ENCODE results near the gene REX1BD. TPM values are rescaled to one million over a fixed set of nuclear protein-coding genes. Genes with fewer than 3 reads are reported as not detected.
"Not testable (repeated sequence)": the region's sequence is repeated elsewhere in the genome, so short reads cannot be mapped to it uniquely, and the experiment has no call there.

The REX1BD gene
- total RNA-seq, result 56.9 TPM
- polyA plus RNA-seq (ENCODE audit: insufficient read depth, low read depth, low replicate concordance), result 104 TPM
- long read RNA-seq, donor 1, transcript REX1BD-205 (4 exons, 1,081 nt), result minor isoform, 11 of 60 reads
- long read RNA-seq, donor 1, transcript REX1BD-201 (5 exons, 839 nt), result major isoform, 18 of 60 reads
- long read RNA-seq, donor 1, transcript REX1BD-203 (1 exons, 2,465 nt), result minor isoform, 7 of 60 reads
- long read RNA-seq, donor 1, transcript REX1BD-202 (5 exons, 702 nt), result minor isoform, 11 of 60 reads
- long read RNA-seq, donor 1, partial matches to known transcripts, result 12 of 60 reads
- long read RNA-seq, donor 1, other reads (novel, unspliced or antisense), result 0 of 60 reads
- long read RNA-seq, donor 2, transcript REX1BD-205 (4 exons, 1,081 nt), result minor isoform, 10 of 61 reads
- long read RNA-seq, donor 2, transcript REX1BD-203 (1 exons, 2,465 nt), result minor isoform, 9 of 61 reads
- long read RNA-seq, donor 2, transcript REX1BD-201 (5 exons, 839 nt), result major isoform, 16 of 61 reads
- long read RNA-seq, donor 2, transcript REX1BD-202 (5 exons, 702 nt), result minor isoform, 12 of 61 reads
- long read RNA-seq, donor 2, partial matches to known transcripts, result 12 of 61 reads
- long read RNA-seq, donor 2, other reads (novel, unspliced or antisense), result 0 of 61 reads
- long read RNA-seq, donor 3, transcript REX1BD-202 (5 exons, 702 nt), result minor isoform, 8 of 71 reads
- long read RNA-seq, donor 3, transcript REX1BD-205 (4 exons, 1,081 nt), result minor isoform, 6 of 71 reads
- long read RNA-seq, donor 3, transcript REX1BD-201 (5 exons, 839 nt), result major isoform, 21 of 71 reads
- long read RNA-seq, donor 3, transcript REX1BD-203 (1 exons, 2,465 nt), result minor isoform, 12 of 71 reads
- long read RNA-seq, donor 3, partial matches to known transcripts, result 22 of 71 reads
- long read RNA-seq, donor 3, other reads (novel, unspliced or antisense), result 0 of 71 reads
- long read RNA-seq, donor 4, transcript REX1BD-202 (5 exons, 702 nt), result minor isoform, 6 of 34 reads
- long read RNA-seq, donor 4, transcript REX1BD-203 (1 exons, 2,465 nt), result minor isoform, 5 of 34 reads
- long read RNA-seq, donor 4, transcript REX1BD-201 (5 exons, 839 nt), result major isoform, 13 of 34 reads
- long read RNA-seq, donor 4, partial matches to known transcripts, result 7 of 34 reads
- long read RNA-seq, donor 4, other reads (novel, unspliced or antisense), result 0 of 34 reads
- long read RNA-seq, donor 5, result 0 reads
- long read RNA-seq, donor 6, transcript REX1BD-203 (1 exons, 2,465 nt), result minor isoform, 5 of 43 reads
- long read RNA-seq, donor 6, transcript REX1BD-201 (5 exons, 839 nt), result major isoform, 30 of 43 reads
- long read RNA-seq, donor 6, transcript REX1BD-202 (5 exons, 702 nt), result minor isoform, 8 of 43 reads
- long read RNA-seq, donor 6, partial matches to known transcripts, result 0 of 43 reads
- long read RNA-seq, donor 6, other reads (novel, unspliced or antisense), result 0 of 43 reads
- long read RNA-seq, donor 7, transcript REX1BD-205 (4 exons, 1,081 nt), result minor isoform, 14 of 102 reads
- long read RNA-seq, donor 7, transcript REX1BD-202 (5 exons, 702 nt), result minor isoform, 7 of 102 reads
- long read RNA-seq, donor 7, transcript REX1BD-201 (5 exons, 839 nt), result minor isoform, 11 of 102 reads
- long read RNA-seq, donor 7, transcript REX1BD-203 (1 exons, 2,465 nt), result major isoform, 24 of 102 reads
- long read RNA-seq, donor 7, partial matches to known transcripts, result 45 of 102 reads
- long read RNA-seq, donor 7, other reads (novel, unspliced or antisense), result 1 of 102 reads
- long read RNA-seq, donor 8, transcript REX1BD-202 (5 exons, 702 nt), result minor isoform, 10 of 71 reads
- long read RNA-seq, donor 8, transcript REX1BD-205 (4 exons, 1,081 nt), result minor isoform, 5 of 71 reads
- long read RNA-seq, donor 8, transcript REX1BD-203 (1 exons, 2,465 nt), result minor isoform, 5 of 71 reads
- long read RNA-seq, donor 8, transcript REX1BD-201 (5 exons, 839 nt), result major isoform, 27 of 71 reads
- long read RNA-seq, donor 8, partial matches to known transcripts, result 24 of 71 reads
- long read RNA-seq, donor 8, other reads (novel, unspliced or antisense), result 0 of 71 reads
- long read RNA-seq, donor 9, transcript REX1BD-203 (1 exons, 2,465 nt), result minor isoform, 5 of 33 reads
- long read RNA-seq, donor 9, transcript REX1BD-201 (5 exons, 839 nt), result major isoform, 12 of 33 reads
- long read RNA-seq, donor 9, transcript REX1BD-202 (5 exons, 702 nt), result minor isoform, 5 of 33 reads
- long read RNA-seq, donor 9, partial matches to known transcripts, result 8 of 33 reads
- long read RNA-seq, donor 9, other reads (novel, unspliced or antisense), result 0 of 33 reads
- long read RNA-seq, donor 10, transcript REX1BD-203 (1 exons, 2,465 nt), result minor isoform, 11 of 65 reads
- long read RNA-seq, donor 10, transcript REX1BD-205 (4 exons, 1,081 nt), result minor isoform, 8 of 65 reads
- long read RNA-seq, donor 10, transcript REX1BD-201 (5 exons, 839 nt), result major isoform, 17 of 65 reads
- long read RNA-seq, donor 10, partial matches to known transcripts, result 25 of 65 reads
- long read RNA-seq, donor 10, other reads (novel, unspliced or antisense), result 0 of 65 reads

- TF ChIP-seq CTCF (IDR thresholded peaks at IDR 0.05; ENCODE audit: borderline replicate concordance, extremely low read depth, insufficient read depth), result peak; percentile 74
- FAIRE-seq (no peak), DNase-seq (peak; percentile 89 to 95 (median 91))
- H3K9me3 ChIP-seq (ENCODE audit: control insufficient read depth in 2 of 3, insufficient read depth in 1 of 3, low read length in 3 of 3), result no peaks in the 10 kb centered on the region
- peaks cover 0 to 16% (median 0%) of the 10 kb centered on the region in 3 donors for H3K4me1 ChIP-seq (ENCODE audit: control insufficient read depth in 2 of 3, insufficient read depth in 2 of 3, low read depth in 1 of 3, low read length in 3 of 3)
- intact Hi-C loops (cut with DNase I), result no loop called here
- H3K4me3 ChIP-seq (ENCODE audit: low read length in 3 of 3), result peak within 1 kb of the TSS; percentile 66 to 73 (median 71)
- peak within 1 kb of the TSS; percentile 68 to 87 for H3K27ac ChIP-seq (ENCODE audit: low read depth in 2 of 2, low read length in 2 of 2)
- H3K36me3 ChIP-seq (ENCODE audit: control insufficient read depth in 2 of 3, insufficient read depth in 3 of 3, low read length in 3 of 3), result peaks cover 0 to 3% (median 2%) of the 10 kb centered on the region in 3 donors
- no peaks in the 10 kb centered on the region for H3K27me3 ChIP-seq (ENCODE audit: control insufficient read depth, insufficient read depth, low read length)
- H3K9ac ChIP-seq (ENCODE audit: low read length in 3 of 3), result peak within 1 kb of the TSS in 2 of 3 donors; percentile 4 to 78
Measured at GRCh38 chr19:18588611-18589379, at the start of gene REX1BD. TSS of gene REX1BD (plus strand) at chr19:18588798. CDS start at chr19:18588802, 4 bp downstream.

- H3K4me1 ChIP-seq (ENCODE audit: control insufficient read depth in 2 of 3, insufficient read depth in 2 of 3, low read depth in 1 of 3, low read length in 3 of 3), result peaks cover 0 to 7% (median 4%) of the 10 kb centered on the region in 3 donors
- FAIRE-seq (no peak), DNase-seq (peak in 1 of 5 donors; percentile 75)
- peaks cover 2 to 28% (median 13%) of the 10 kb centered on the region in 3 donors for H3K36me3 ChIP-seq (ENCODE audit: control insufficient read depth in 2 of 3, insufficient read depth in 3 of 3, low read length in 3 of 3)
- no peak overlapping the region for H3K4me3 ChIP-seq (ENCODE audit: low read length in 3 of 3)
- no peak overlapping the region for H3K9ac ChIP-seq (ENCODE audit: low read length in 3 of 3)
- no peak overlapping the region for H3K27ac ChIP-seq (ENCODE audit: low read depth in 2 of 2, low read length in 2 of 2)
- no peak for TF ChIP-seq CTCF (IDR thresholded peaks at IDR 0.05; ENCODE audit: borderline replicate concordance, extremely low read depth, insufficient read depth)
- no peaks in the 10 kb centered on the region for H3K27me3 ChIP-seq (ENCODE audit: control insufficient read depth, insufficient read depth, low read length)
- H3K9me3 ChIP-seq (ENCODE audit: control insufficient read depth in 2 of 3, insufficient read depth in 1 of 3, low read length in 3 of 3), result no peaks in the 10 kb centered on the region
- intact Hi-C loops (cut with DNase I), result no loop called here
Measured at GRCh38 chr19:18539372-18539771, 49.2 kb upstream of the REX1BD start.

- H3K9me3 ChIP-seq (ENCODE audit: control insufficient read depth in 2 of 3, insufficient read depth in 1 of 3, low read length in 3 of 3); H3K9ac ChIP-seq (ENCODE audit: low read length in 3 of 3); DNase-seq; intact Hi-C loops (cut with DNase I); H3K27me3 ChIP-seq (ENCODE audit: control insufficient read depth, insufficient read depth, low read length); H3K27ac ChIP-seq (ENCODE audit: low read depth in 2 of 2, low read length in 2 of 2); FAIRE-seq; H3K4me1 ChIP-seq (ENCODE audit: control insufficient read depth in 2 of 3, insufficient read depth in 2 of 3, low read depth in 1 of 3, low read length in 3 of 3); H3K4me3 ChIP-seq (ENCODE audit: low read length in 3 of 3): not testable (repeated sequence)
- H3K36me3 ChIP-seq (ENCODE audit: control insufficient read depth in 2 of 3, insufficient read depth in 3 of 3, low read length in 3 of 3), result peaks cover 2 to 28% (median 13%) of the 10 kb centered on the region in 3 donors
Measured at GRCh38 chr19:18540200-18540599, 48.4 kb upstream of the REX1BD start.
